H9 (cell line): ENCODE results near the gene MON2. TPM values are rescaled to one million over a fixed set of nuclear protein-coding genes. Genes with fewer than 3 reads are reported as not detected.

Experiments used
- DNase-seq: peaks from one replicate; pipeline ENCODE4 v3.0.0-alpha.2; 2017
- H2AFZ ChIP-seq: one replicate; pipeline ENCODE4 v1.6.1; 2013; ENCODE audit warnings: mild to moderate bottlenecking, low read length, control low read depth, moderate library complexity
- H2AK5ac ChIP-seq: 2 replicates; pipeline ENCODE4 v1.6.1; 2013; ENCODE audit warnings: low read length, control low read depth, mixed read lengths; ENCODE audit not compliant: insufficient read length
- H2BK120ac ChIP-seq: one replicate; pipeline ENCODE4 v1.6.1; 2013; ENCODE audit warnings: low read depth, mild to moderate bottlenecking, low read length, control low read depth, inconsistent platforms; ENCODE audit not compliant: poor library complexity, severe bottlenecking
- H2BK12ac ChIP-seq: 2 replicates; pipeline ENCODE4 v1.6.1; 2013; ENCODE audit warnings: low read length, control low read depth, mixed read lengths, low read depth; ENCODE audit not compliant: insufficient read length
- H2BK15ac ChIP-seq: 2 replicates; pipeline ENCODE4 v1.6.1; 2013; ENCODE audit warnings: low read depth, low read length, control low read depth
- H2BK20ac ChIP-seq: one replicate; pipeline ENCODE4 v1.6.1; 2013; ENCODE audit warnings: low read depth, mild to moderate bottlenecking, low read length, control low read depth, inconsistent platforms; ENCODE audit not compliant: poor library complexity, severe bottlenecking
- H2BK5ac ChIP-seq: 2 replicates; pipeline ENCODE4 v1.6.1; 2013; ENCODE audit warnings: low read length, control low read depth, mixed read lengths; ENCODE audit not compliant: insufficient read length
- H3K14ac ChIP-seq: 2 replicates; pipeline ENCODE4 v1.6.1; 2013; ENCODE audit warnings: low read length, control low read depth; ENCODE audit not compliant: insufficient read depth
- H3K18ac ChIP-seq: 2 replicates; pipeline ENCODE4 v1.6.1; 2013; ENCODE audit warnings: low read depth, mild to moderate bottlenecking, mixed read lengths, low read length, control low read depth; ENCODE audit not compliant: insufficient read length
- H3K23ac ChIP-seq: 2 replicates; pipeline ENCODE4 v1.6.1; 2013; ENCODE audit warnings: low read length, control low read depth, mixed read lengths, low read depth; ENCODE audit not compliant: insufficient read length
- H3K23me2 ChIP-seq: 2 replicates; pipeline ENCODE4 v1.6.1; 2013; ENCODE audit warnings: low read depth, mild to moderate bottlenecking, mixed read lengths, low read length, control low read depth; ENCODE audit not compliant: insufficient read length, poor library complexity, severe bottlenecking
- H3K27ac ChIP-seq: 2 replicates; pipeline ENCODE4 v1.5.1; 2013; ENCODE audit warnings: low read length, control low read depth, mixed read lengths, low read depth; ENCODE audit not compliant: insufficient read length
- H3K27me3 ChIP-seq: 2 replicates; pipeline ENCODE4 v1.6.1; 2013; ENCODE audit warnings: low read length, control low read depth, inconsistent platforms; ENCODE audit not compliant: insufficient read depth
- H3K4ac ChIP-seq: 2 replicates; pipeline ENCODE4 v1.6.1; 2013; ENCODE audit warnings: low read depth, mild to moderate bottlenecking, control low read depth, inconsistent platforms, low read length, moderate library complexity
- H3K4me1 ChIP-seq: 2 replicates; pipeline ENCODE4 v1.6.1; 2013; ENCODE audit warnings: low read length, control low read depth, inconsistent platforms; ENCODE audit not compliant: insufficient read depth
- H3K4me2 ChIP-seq: 2 replicates; pipeline ENCODE4 v1.6.1; 2013; ENCODE audit warnings: low read length, control low read depth, mixed read lengths; ENCODE audit not compliant: insufficient read length, insufficient read depth
- H3K56ac ChIP-seq: 2 replicates; pipeline ENCODE4 v1.6.1; 2013; ENCODE audit warnings: low read depth, mild to moderate bottlenecking, mixed read lengths, low read length, control low read depth; ENCODE audit not compliant: insufficient read length
- H3K79me1 ChIP-seq: 2 replicates; pipeline ENCODE4 v1.6.1; 2013; ENCODE audit warnings: low read depth, mild to moderate bottlenecking, moderate library complexity, low read length, control low read depth, inconsistent platforms; ENCODE audit not compliant: insufficient read depth, poor library complexity, severe bottlenecking
- H3K79me2 ChIP-seq: 2 replicates; pipeline ENCODE4 v1.6.1; 2013; ENCODE audit warnings: low read length, control low read depth, inconsistent platforms; ENCODE audit not compliant: insufficient read depth
- H3K9ac ChIP-seq: 2 replicates; pipeline ENCODE4 v1.6.1; 2013; ENCODE audit warnings: low read length, control low read depth, mixed read lengths; ENCODE audit not compliant: insufficient read length; ENCODE audit errors: extremely low read depth
- H3K9me3 ChIP-seq: one replicate; pipeline ENCODE4 v1.6.1; 2013; ENCODE audit warnings: low read depth, low read length, inconsistent platforms; ENCODE audit not compliant: control insufficient read depth
- H3T11ph ChIP-seq: one replicate; pipeline ENCODE4 v1.6.1; 2013; ENCODE audit warnings: mild to moderate bottlenecking, low read length, control low read depth, inconsistent platforms
- H4K20me1 ChIP-seq: one replicate; pipeline ENCODE4 v1.6.1; 2013; ENCODE audit not compliant: control insufficient read depth, insufficient read length, insufficient read depth
- H4K5ac ChIP-seq: 2 replicates; pipeline ENCODE4 v1.6.1; 2013; ENCODE audit warnings: low read depth, mild to moderate bottlenecking, mixed read lengths, low read length, control low read depth; ENCODE audit not compliant: insufficient read length
- H4K8ac ChIP-seq: replicated peaks from 2 replicates; pipeline ENCODE4 v1.6.1; 2013; ENCODE audit warnings: low read length, control low read depth, mixed read lengths, low read depth; ENCODE audit not compliant: insufficient read length
- H4K91ac ChIP-seq: 2 replicates; pipeline ENCODE4 v1.6.1; 2013; ENCODE audit warnings: low read depth, mild to moderate bottlenecking, moderate library complexity, mixed read lengths, low read length, control low read depth; ENCODE audit not compliant: insufficient read length
- H3K27ac Mint-ChIP-seq, 3 experiments: 2 replicates in 2 of 3; 3 replicates in 1 of 3; pipeline ENCODE4 v1.8.0; 2020 to 2021; ENCODE audit warnings: mixed read lengths in 3 of 3, mild to moderate bottlenecking in 1 of 3, moderate library complexity in 1 of 3
- H3K27me3 Mint-ChIP-seq: 2 replicates; pipeline ENCODE4 v1.8.0; 2021; ENCODE audit warnings: low read depth, mild to moderate bottlenecking, moderate library complexity, mixed read lengths
- H3K36me3 Mint-ChIP-seq, 3 experiments: 2 replicates in 2 of 3; 3 replicates in 1 of 3; pipeline ENCODE4 v1.8.0; 2020 to 2021; ENCODE audit warnings: low read depth in 3 of 3, mixed read lengths in 3 of 3; ENCODE audit not compliant: insufficient read depth in 1 of 3
- H3K4me1 Mint-ChIP-seq, 2 experiments: 2 replicates each; pipeline ENCODE4 v1.8.0; 2020; ENCODE audit warnings: mixed read lengths in 2 of 2
- H3K4me3 Mint-ChIP-seq, 2 experiments: 2 replicates in 1 of 2; 3 replicates in 1 of 2; pipeline ENCODE4 v1.8.0; 2020 to 2021; ENCODE audit warnings: mild to moderate bottlenecking in 2 of 2, mixed read lengths in 2 of 2, moderate library complexity in 1 of 2
- H3K9me3 Mint-ChIP-seq, 2 experiments: 2 replicates in 1 of 2; 3 replicates in 1 of 2; pipeline ENCODE4 v1.8.0; 2020; ENCODE audit warnings: mild to moderate bottlenecking in 2 of 2, mixed read lengths in 2 of 2, moderate library complexity in 1 of 2
- WGBS: extraction: QIAGEN DNeasy Blood & Tissue Kit; methylation state at CpG from one replicate; pipeline ENCODE4 v1.1.7; 2013; ENCODE audit warnings: missing lambda C conversion rate, low lambda C conversion rate, mixed read lengths; ENCODE audit not compliant: insufficient read length; ENCODE audit errors: extremely low coverage; 5-methylcytosine and 5-hydroxymethylcytosine counted together
- total RNA-seq: library from RNA; stranded (reverse); gene quantifications from 2 replicates; pipeline ENCODE4 v1.2.1, GENCODE V29; 2021
- TF ChIP-seq, protein P1 (sequence below): fragments of 200-600 bp; sonication (generic); conservative IDR thresholded peaks from 3 replicates; pipeline ENCODE4 v1.8.0; 2021; ENCODE audit warnings: antibody characterized with exemption, mild to moderate bottlenecking

MON2 gene
- total RNA-seq, 1 experiment from 2014 or later = 21.9 TPM

GRCh38 chr12:62622177-62622576 lies 155.6 kb downstream of the MON2 start:
- Mint-ChIP-seq H3K4me3 (no peak overlapping the region), H3K27ac (no peak overlapping the region), H3K4me1 (peaks cover 48% of the 10 kb centered on the region in 2 experiments), H3K36me3 (0 out of 7 replicates have a peak, but pooled peaks cover 0 to 1% (median 0%) of the 10 kb centered on the region in 3 experiments), H3K27me3 (peaks cover 20% of the 10 kb centered on the region), H3K9me3 (no peaks in the 10 kb centered on the region)
- Histone ChIP-seq H4K91ac (no peak overlapping the region), H3K79me2 (no peaks in the 10 kb centered on the region), H2AK5ac (no peak overlapping the region), H3K79me1 (no peaks in the 10 kb centered on the region), H2BK12ac (no peak overlapping the region), H3K4me2 (no peak overlapping the region), H3K56ac (no peak overlapping the region), H3K27me3 (no peaks in the 10 kb centered on the region), H3K9me3 (no peaks in the 10 kb centered on the region), H3T11ph (no peak overlapping the region), H3K9ac (no peak overlapping the region), H2BK120ac (no peak overlapping the region), H3K4me1 (peaks cover 4% of the 10 kb centered on the region; the same call in 1 of the 2 replicates), H3K18ac (no peak overlapping the region), H4K5ac (no peak overlapping the region), H2AFZ (no peak overlapping the region), H3K14ac (no peak overlapping the region), H3K23ac (no peak overlapping the region), H2BK15ac (no peak overlapping the region), H3K27ac (no peak overlapping the region), H2BK5ac (no peak overlapping the region), H2BK20ac (no peak overlapping the region), H3K23me2 (no peaks in the 10 kb centered on the region), H4K20me1 (no peaks in the 10 kb centered on the region), H4K8ac (no peak overlapping the region), H3K4ac (no peak overlapping the region)
- TF ChIP-seq, protein P1, sequence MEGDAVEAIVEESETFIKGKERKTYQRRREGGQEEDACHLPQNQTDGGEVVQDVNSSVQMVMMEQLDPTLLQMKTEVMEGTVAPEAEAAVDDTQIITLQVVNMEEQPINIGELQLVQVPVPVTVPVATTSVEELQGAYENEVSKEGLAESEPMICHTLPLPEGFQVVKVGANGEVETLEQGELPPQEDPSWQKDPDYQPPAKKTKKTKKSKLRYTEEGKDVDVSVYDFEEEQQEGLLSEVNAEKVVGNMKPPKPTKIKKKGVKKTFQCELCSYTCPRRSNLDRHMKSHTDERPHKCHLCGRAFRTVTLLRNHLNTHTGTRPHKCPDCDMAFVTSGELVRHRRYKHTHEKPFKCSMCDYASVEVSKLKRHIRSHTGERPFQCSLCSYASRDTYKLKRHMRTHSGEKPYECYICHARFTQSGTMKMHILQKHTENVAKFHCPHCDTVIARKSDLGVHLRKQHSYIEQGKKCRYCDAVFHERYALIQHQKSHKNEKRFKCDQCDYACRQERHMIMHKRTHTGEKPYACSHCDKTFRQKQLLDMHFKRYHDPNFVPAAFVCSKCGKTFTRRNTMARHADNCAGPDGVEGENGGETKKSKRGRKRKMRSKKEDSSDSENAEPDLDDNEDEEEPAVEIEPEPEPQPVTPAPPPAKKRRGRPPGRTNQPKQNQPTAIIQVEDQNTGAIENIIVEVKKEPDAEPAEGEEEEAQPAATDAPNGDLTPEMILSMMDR = peak; percentile 22; the same call in 1 of the 3 replicates
- WGBS = no CpG with 5 or more reads among the region's 2 CpGs
- DNase-seq = no peak
